ENCODE data around the gene PCGF6.

Gene PCGF6

GRCh38 chr10:103396789-103397087 is 45.8 kb upstream of the PCGF6 start:
- ChIA-PET CTCF (interaction anchor here (1.4 kb wide), 1 partner anchor 167 kb away, joined by 4 read pairs; no protein-coding TSS in a partner anchor), POLR2A (interaction anchor here (0.7 to 2.0 kb wide), 8 partner anchors 19 to 95 kb away, joined by 3 to 15 read pairs (median 4); partner anchors contain the start of genes PCGF6 and TAF5)

GRCh38 chr10:103396067-103396788 is 45.3 kb upstream of the PCGF6 start, which contains the start of the genes ATP5MK and PDCD11:
ATP5MK (minus strand) TSS chr10:103396475; CDS start chr10:103392457, 4,018 bp downstream.
PDCD11 (plus strand) TSS chr10:103396626; CDS start chr10:103398427, 1,801 bp downstream.
- peak within 1 kb of the TSS; percentile 55 for H3K4me3 ChIP-seq (ENCODE audit: low read depth, low read length)
- H3K4me1 ChIP-seq (ENCODE audit: control insufficient read depth, insufficient read depth, low read length), result peaks cover 6% of the 10 kb centered on the region
- H3K27ac ChIP-seq (ENCODE audit: extremely low read depth, low read depth, low read length), result peak within 1 kb of the TSS; percentile 74
- ChIA-PET POLR2A (interaction anchor here (0.6 to 2.0 kb wide), 10 partner anchors 18 to 337 kb away, joined by 3 to 15 read pairs (median 4); partner anchors contain the start of genes PCGF6 and TAF5), CTCF (interaction anchor here (1.4 kb wide), 1 partner anchor 168 kb away, joined by 4 read pairs; no protein-coding TSS in a partner anchor)
- H3K9me3 ChIP-seq (ENCODE audit: control insufficient read depth, insufficient read depth, low read depth, low read length), result no peaks in the 10 kb centered on the region
- H3K36me3 ChIP-seq (ENCODE audit: control insufficient read depth in 2 of 2, insufficient read depth in 1 of 2, low read length in 2 of 2), result peaks cover 52 to 64% of the 10 kb centered on the region in 2 experiments
- TF ChIP-seq, protein P1, sequence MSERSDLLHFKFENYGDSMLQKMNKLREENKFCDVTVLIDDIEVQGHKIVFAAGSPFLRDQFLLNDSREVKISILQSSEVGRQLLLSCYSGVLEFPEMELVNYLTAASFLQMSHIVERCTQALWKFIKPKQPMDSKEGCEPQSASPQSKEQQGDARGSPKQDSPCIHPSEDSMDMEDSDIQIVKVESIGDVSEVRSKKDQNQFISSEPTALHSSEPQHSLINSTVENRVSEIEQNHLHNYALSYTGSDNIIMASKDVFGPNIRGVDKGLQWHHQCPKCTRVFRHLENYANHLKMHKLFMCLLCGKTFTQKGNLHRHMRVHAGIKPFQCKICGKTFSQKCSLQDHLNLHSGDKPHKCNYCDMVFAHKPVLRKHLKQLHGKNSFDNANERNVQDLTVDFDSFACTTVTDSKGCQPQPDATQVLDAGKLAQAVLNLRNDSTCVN (tag by site-specific recombination; optimal IDR thresholded peaks at IDR 0.05), result peak; percentile 17
- TF ChIP-seq ZBTB20 (tag by site-specific recombination; IDR thresholded peaks at IDR 0.05) (no peak), SP2 (tag by site-specific recombination; IDR thresholded peaks at IDR 0.05) (peak; percentile 99), ZBTB7A (tag by site-specific recombination; IDR thresholded peaks at IDR 0.05; ENCODE audit: low read depth) (0 out of 2 replicates have a peak, but pooled peaks have one; percentile 34), KLF7 (tag by site-specific recombination; IDR thresholded peaks at IDR 0.05; ENCODE audit: borderline replicate concordance) (no peak), ZNF747 (tag by site-specific recombination; IDR thresholded peaks at IDR 0.05) (no peak), ZSCAN23 (tag by site-specific recombination; IDR thresholded peaks at IDR 0.05) (peak; percentile 21; the same call in 1 of the 2 replicates), TRIM28 (IDR thresholded peaks at IDR 0.05; ENCODE audit: borderline replicate concordance, low read length) (no peak), ZNF660 (tag by site-specific recombination; IDR thresholded peaks at IDR 0.05) (0 out of 2 replicates have a peak, but pooled peaks have one; percentile 6), SP7 (tag by site-specific recombination; IDR thresholded peaks at IDR 0.05) (peak; percentile 59; the same call in 1 of the 2 replicates), KLF1 (tag by site-specific recombination; IDR thresholded peaks at IDR 0.05) (no peak), ZFP69B (tag by site-specific recombination; IDR thresholded peaks at IDR 0.05) (0 out of 2 replicates have a peak, but pooled peaks have one; percentile 14), ZFP37 (tag by site-specific recombination; IDR thresholded peaks at IDR 0.05) (0 out of 2 replicates have a peak, but pooled peaks have one; percentile 55), ZNF629 (tag by site-specific recombination; IDR thresholded peaks at IDR 0.05) (peak; percentile 76)
- TF ChIP-seq, protein P2, sequence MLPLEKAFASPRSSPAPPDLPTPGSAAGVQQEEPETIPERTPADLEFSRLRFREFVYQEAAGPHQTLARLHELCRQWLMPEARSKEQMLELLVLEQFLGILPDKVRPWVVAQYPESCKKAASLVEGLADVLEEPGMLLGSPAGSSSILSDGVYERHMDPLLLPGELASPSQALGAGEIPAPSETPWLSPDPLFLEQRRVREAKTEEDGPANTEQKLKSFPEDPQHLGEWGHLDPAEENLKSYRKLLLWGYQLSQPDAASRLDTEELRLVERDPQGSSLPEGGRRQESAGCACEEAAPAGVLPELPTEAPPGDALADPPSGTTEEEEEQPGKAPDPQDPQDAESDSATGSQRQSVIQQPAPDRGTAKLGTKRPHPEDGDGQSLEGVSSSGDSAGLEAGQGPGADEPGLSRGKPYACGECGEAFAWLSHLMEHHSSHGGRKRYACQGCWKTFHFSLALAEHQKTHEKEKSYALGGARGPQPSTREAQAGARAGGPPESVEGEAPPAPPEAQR (tag by site-specific recombination; IDR thresholded peaks at IDR 0.05), result no peak
- TF ChIP-seq, protein P3, sequence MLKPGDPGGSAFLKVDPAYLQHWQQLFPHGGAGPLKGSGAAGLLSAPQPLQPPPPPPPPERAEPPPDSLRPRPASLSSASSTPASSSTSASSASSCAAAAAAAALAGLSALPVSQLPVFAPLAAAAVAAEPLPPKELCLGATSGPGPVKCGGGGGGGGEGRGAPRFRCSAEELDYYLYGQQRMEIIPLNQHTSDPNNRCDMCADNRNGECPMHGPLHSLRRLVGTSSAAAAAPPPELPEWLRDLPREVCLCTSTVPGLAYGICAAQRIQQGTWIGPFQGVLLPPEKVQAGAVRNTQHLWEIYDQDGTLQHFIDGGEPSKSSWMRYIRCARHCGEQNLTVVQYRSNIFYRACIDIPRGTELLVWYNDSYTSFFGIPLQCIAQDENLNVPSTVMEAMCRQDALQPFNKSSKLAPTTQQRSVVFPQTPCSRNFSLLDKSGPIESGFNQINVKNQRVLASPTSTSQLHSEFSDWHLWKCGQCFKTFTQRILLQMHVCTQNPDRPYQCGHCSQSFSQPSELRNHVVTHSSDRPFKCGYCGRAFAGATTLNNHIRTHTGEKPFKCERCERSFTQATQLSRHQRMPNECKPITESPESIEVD (tag by site-specific recombination; IDR thresholded peaks at IDR 0.05), result no peak

More at GRCh38 chr10:103396789-103397087, 45.8 kb upstream of the PCGF6 start:
- Histone ChIP-seq H3K27ac (ENCODE audit: extremely low read depth, low read depth, low read length) (peak overlapping the region; percentile 30; the same call in 1 of the 2 replicates), H3K4me3 (ENCODE audit: low read depth, low read length) (peak overlapping the region; percentile 55), H3K36me3 (ENCODE audit: control insufficient read depth in 2 of 2, insufficient read depth in 1 of 2, low read length in 2 of 2) (peaks cover 53 to 64% of the 10 kb centered on the region in 2 experiments), H3K4me1 (ENCODE audit: control insufficient read depth, insufficient read depth, low read length) (peaks cover 6% of the 10 kb centered on the region), H3K9me3 (ENCODE audit: control insufficient read depth, insufficient read depth, low read depth, low read length) (no peaks in the 10 kb centered on the region)
- TF ChIP-seq CTCF (tag by site-specific recombination; IDR thresholded peaks at IDR 0.05) (0 out of 2 replicates have a peak, but pooled peaks have one; percentile 7), ZNF692 (tag by site-specific recombination; IDR thresholded peaks at IDR 0.05) (peak; percentile 41; the same call in 1 of the 2 replicates), ZNF776 (tag by site-specific recombination; IDR thresholded peaks at IDR 0.05; ENCODE audit: borderline replicate concordance) (no peak), MZF1 (tag by site-specific recombination; IDR thresholded peaks at IDR 0.05; ENCODE audit: borderline replicate concordance) (no peak)
- TF ChIP-seq, protein P4, sequence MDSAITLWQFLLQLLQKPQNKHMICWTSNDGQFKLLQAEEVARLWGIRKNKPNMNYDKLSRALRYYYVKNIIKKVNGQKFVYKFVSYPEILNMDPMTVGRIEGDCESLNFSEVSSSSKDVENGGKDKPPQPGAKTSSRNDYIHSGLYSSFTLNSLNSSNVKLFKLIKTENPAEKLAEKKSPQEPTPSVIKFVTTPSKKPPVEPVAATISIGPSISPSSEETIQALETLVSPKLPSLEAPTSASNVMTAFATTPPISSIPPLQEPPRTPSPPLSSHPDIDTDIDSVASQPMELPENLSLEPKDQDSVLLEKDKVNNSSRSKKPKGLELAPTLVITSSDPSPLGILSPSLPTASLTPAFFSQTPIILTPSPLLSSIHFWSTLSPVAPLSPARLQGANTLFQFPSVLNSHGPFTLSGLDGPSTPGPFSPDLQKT (IDR thresholded peaks at IDR 0.05; ENCODE audit: borderline replicate concordance, low read depth, low read length), result no peak
